Endothelial cell of umbilical vein (primary cell): Measurements from ENCODE around the gene CHST11. TPM values are rescaled to one million over a fixed set of nuclear protein-coding genes. Genes with fewer than 3 reads are reported as not detected.

ENCODE experiments used
- BruUV-seq: library from RNA; stranded (reverse); fragments of 400-500 nt; replicated peaks from 2 replicates; lab custom pipeline; 2021; lab: Mats Ljungman, UMichigan
- CTCF ChIA-PET: fragments of 300-600, 350-600 bp; sonication (Branson Sonifier 250); formaldehyde crosslinking; loops from one replicate; lab custom pipeline; 2021; ENCODE audit warnings: antibody characterized with exemption, inconsistent platforms; lab: Charles Lee
- POLR2A ChIA-PET: fragments of 300-600, 350-600 bp; sonication (Branson Sonifier 250); formaldehyde crosslinking; loops from one replicate; lab custom pipeline; 2021; ENCODE audit warnings: antibody characterized with exemption, inconsistent platforms; lab: Charles Lee
- DNase-seq: peaks from one replicate; pipeline ENCODE4 v3.0.0-alpha.2; 2011; ENCODE audit warnings: low read depth, low spot score
- FAIRE-seq: peaks from 2 replicates; lab custom pipeline; 2011; peaks lifted over from hg19 to GRCh38; lab: Jason Lieb, UNC
- H2AFZ ChIP-seq: 2 replicates; pipeline ENCODE4 v1.6.0; 2012; ENCODE audit warnings: low read depth, low read length, control low read depth, inconsistent platforms
- H3K27ac ChIP-seq: 2 replicates; pipeline ENCODE4 v1.5.1; 2011; ENCODE audit warnings: low read depth, mild to moderate bottlenecking, control low read depth, low read length, moderate library complexity; ENCODE audit not compliant: insufficient read depth
- H3K27me3 ChIP-seq, 2 experiments: 2 replicates each; pipeline versions ENCODE4 v1.6.0 to v1.6.1; 2011; ENCODE audit warnings: low read length in 2 of 2, mixed read lengths in 1 of 2; ENCODE audit not compliant: control insufficient read depth in 2 of 2, insufficient read depth in 2 of 2
- H3K36me3 ChIP-seq, 2 experiments: 2 replicates in 1 of 2; 3 replicates in 1 of 2; pipeline ENCODE4 v1.5.1; 2011; ENCODE audit warnings: low read length in 2 of 2, mild to moderate bottlenecking in 1 of 2, moderate library complexity in 1 of 2; ENCODE audit not compliant: control insufficient read depth in 2 of 2, insufficient read depth in 2 of 2; ENCODE audit errors: extremely low read depth in 1 of 2
- H3K4me1 ChIP-seq: 3 replicates; pipeline ENCODE4 v1.5.1; 2011; ENCODE audit warnings: mild to moderate bottlenecking, low read length; ENCODE audit not compliant: control insufficient read depth, insufficient read depth; ENCODE audit errors: extremely low read depth
- H3K4me2 ChIP-seq: 2 replicates; pipeline ENCODE4 v1.6.1; 2011; ENCODE audit warnings: low read length, control low read depth, mixed read lengths; ENCODE audit not compliant: insufficient read depth
- H3K4me3 ChIP-seq, 3 experiments: fragments of 200-600 bp in 1 of 3; sonication (generic), shearing (Covaris generic) in 1 of 3; replicated peaks in 1 of 3; 2 replicates each; pipeline ENCODE4 v1.5.1; 2011 to 2016; ENCODE audit warnings: control low read depth in 3 of 3, low read length in 3 of 3, mild to moderate bottlenecking in 2 of 3, inconsistent platforms in 1 of 3, low read depth in 1 of 3, moderate library complexity in 1 of 3; ENCODE audit not compliant: insufficient read depth in 1 of 3
- H3K79me2 ChIP-seq: 2 replicates; pipeline ENCODE4 v1.6.0; 2012; ENCODE audit warnings: low read length, inconsistent platforms; ENCODE audit not compliant: control insufficient read depth, insufficient read depth
- H3K9ac ChIP-seq: replicated peaks from 2 replicates; pipeline ENCODE3; 2011; ENCODE audit warnings: low read length, control low read depth; ENCODE audit not compliant: insufficient read depth; ENCODE audit errors: extremely low read depth
- H3K9me1 ChIP-seq: replicated peaks from 3 replicates; pipeline ENCODE4 v1.6.0; 2011; ENCODE audit warnings: mild to moderate bottlenecking, low read length; ENCODE audit not compliant: control insufficient read depth, insufficient read depth; ENCODE audit errors: extremely low read depth
- H3K9me3 ChIP-seq: replicated peaks from 2 replicates; pipeline ENCODE4 v1.5.1; 2012; ENCODE audit warnings: low read length, inconsistent platforms; ENCODE audit not compliant: control insufficient read depth, insufficient read depth
- H4K20me1 ChIP-seq: replicated peaks from 2 replicates; pipeline ENCODE3; 2011; ENCODE audit warnings: mild to moderate bottlenecking, low read length; ENCODE audit not compliant: control insufficient read depth, insufficient read depth; ENCODE audit errors: extremely low read depth
- CTCF ChIP-seq, 2 donors: IDR thresholded peaks; 1 replicate in 1 of 2; 2 replicates in 1 of 2; pipeline ENCODE4 v1.5.1; 2011; ENCODE audit warnings: low read length in 2 of 2, mild to moderate bottlenecking in 2 of 2, moderate library complexity in 2 of 2, control low read depth in 1 of 2, inconsistent platforms in 1 of 2, low read depth in 1 of 2; ENCODE audit not compliant: insufficient read depth in 1 of 2; ENCODE audit errors: extremely low read depth in 1 of 2
- EZH2 ChIP-seq: IDR thresholded peaks from 2 replicates; pipeline ENCODE4 v1.6.1; 2012; ENCODE audit warnings: borderline replicate concordance, low read depth, mild to moderate bottlenecking, moderate library complexity, low read length, inconsistent platforms; ENCODE audit not compliant: severe bottlenecking
- FOS ChIP-seq: IDR thresholded peaks from 2 replicates; pipeline ENCODE4 v1.6.1; 2011; ENCODE audit warnings: mild to moderate bottlenecking, low read length, moderate library complexity, borderline replicate concordance; ENCODE audit not compliant: insufficient read depth
- GATA2 ChIP-seq: IDR thresholded peaks from 2 replicates; pipeline ENCODE4 v1.7.0; 2011; ENCODE audit warnings: low read depth, mild to moderate bottlenecking, moderate library complexity, mixed read lengths, low read length; ENCODE audit not compliant: insufficient read length, insufficient read depth
- JUN ChIP-seq: IDR thresholded peaks from 2 replicates; pipeline ENCODE4 v1.6.1; 2011; ENCODE audit warnings: borderline replicate concordance, low read depth; ENCODE audit not compliant: insufficient read length, insufficient read depth
- MAX ChIP-seq: IDR thresholded peaks from 2 replicates; pipeline ENCODE4 v1.6.1; 2011; ENCODE audit not compliant: insufficient read depth, insufficient read length
- MYC ChIP-seq: IDR thresholded peaks from one replicate; pipeline ENCODE4 v1.6.1; 2011; ENCODE audit warnings: mild to moderate bottlenecking, low read depth, low read length
- POLR2A ChIP-seq: IDR thresholded peaks from 2 replicates; pipeline ENCODE4 v1.6.1; 2012; ENCODE audit warnings: low read depth, mild to moderate bottlenecking, control low read depth, low read length
- POLR2AphosphoS5 ChIP-seq: IDR thresholded peaks from 2 replicates; pipeline ENCODE4 v1.6.1; 2012; ENCODE audit warnings: low read depth, mild to moderate bottlenecking, control low read depth, low read length, moderate library complexity; ENCODE audit not compliant: insufficient read depth
- dilution Hi-C: fragments of 300-500 bp; cut with MboI; formaldehyde crosslinking; loops from one replicate; pipeline ENCODE4 v1.15.0; 2019; ENCODE audit warnings: low sequenced_read_pairs; ENCODE audit not compliant: extremely low pct_ligation_motif_present
- intact Hi-C: fragments of 100-400 bp; cut with micrococcal nuclease; formaldehyde crosslinking; loops from one replicate; pipeline ENCODE4 v1.10.0; 2022
- polyA plus RNA-seq, 4 experiments: library from polyadenylated mRNA; depleted of rRNA in 3 of 4; stranded (reverse) in 3 of 4; unstranded in 1 of 4; fragments of >200 nt; gene quantifications; 2 replicates each; pipeline versions ENCODE4 v1.2.1 to v1.2.3, GENCODE V29; 2011 to 2012; ENCODE audit warnings: missing spikeins in 1 of 4
- total RNA-seq: library from RNA; stranded (reverse); gene quantifications from 2 replicates; pipeline ENCODE4 v1.2.3, GENCODE V29; 2021

CHST11 gene
- total and polyA plus RNA-seq, 2 donors (not counting 3 experiments of a cell fraction or from before 2014, with no cell fraction given): 19.7 to 20.9 TPM

DNA sequence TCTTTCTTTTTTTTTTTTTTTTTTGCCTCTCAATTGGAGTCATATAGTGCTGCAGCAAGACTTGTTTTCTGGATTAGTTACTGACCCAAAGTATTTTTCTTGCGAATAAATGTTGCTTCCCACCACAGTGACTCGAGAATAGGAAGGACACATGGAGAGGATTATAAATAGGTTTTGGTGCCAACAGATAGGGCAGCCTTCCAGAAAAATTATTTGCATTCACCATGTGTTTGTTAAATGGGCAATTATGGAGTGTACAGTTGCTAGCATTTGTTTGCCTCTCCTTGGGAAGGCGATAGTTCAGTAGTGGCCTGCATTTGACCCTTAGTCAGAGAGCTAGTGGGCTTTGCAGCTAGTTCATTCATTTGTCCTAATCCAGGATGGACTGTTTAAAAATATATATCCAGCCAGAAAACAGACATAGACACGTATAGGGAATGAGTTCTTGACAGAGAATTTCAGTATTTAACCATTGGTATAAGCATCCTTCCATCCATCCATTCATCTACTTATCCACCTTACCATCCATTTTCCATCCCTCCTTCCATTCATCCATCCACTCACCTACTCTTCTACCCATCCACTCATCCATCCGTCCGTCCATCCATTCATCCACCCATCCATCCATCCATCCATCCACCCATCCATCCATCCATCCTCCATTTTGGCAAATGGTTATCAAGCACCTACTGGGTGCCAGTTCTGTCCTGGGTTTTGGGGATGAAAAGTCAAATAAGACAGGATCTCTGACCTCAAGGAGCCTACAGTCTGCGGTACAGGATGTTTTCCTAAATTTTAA lies 67.5 kb downstream of the CHST11 start:
- Histone ChIP-seq H3K36me3 (no peaks in the 10 kb centered on the region), H3K27me3 (no peaks in the 10 kb centered on the region), H3K4me1 (peaks cover 18% of the 10 kb centered on the region), H3K9ac (no peak overlapping the region), H3K9me1 (no peaks in the 10 kb centered on the region), H4K20me1 (no peaks in the 10 kb centered on the region), H3K4me2 (no peak overlapping the region), H3K9me3 (no peaks in the 10 kb centered on the region), H3K27ac (no peak overlapping the region), H2AFZ (no peak overlapping the region), H3K79me2 (peaks cover 29% of the 10 kb centered on the region), H3K4me3 (no peak overlapping the region)
- BruUV-seq: no TSS peak
- intact Hi-C loops (no loop called here), dilution Hi-C loops (no loop called here)
- ChIA-PET CTCF (interaction anchor here (0.7 to 1.2 kb wide), 4 partner anchors 15 to 164 kb away, joined by 3 read pairs; no protein-coding TSS in a partner anchor), POLR2A (no interaction called here)
- peak; percentile 52 for DNase-seq
- FAIRE-seq: no peak
- TF ChIP-seq POLR2AphosphoS5: no peak
- TF ChIP-seq POLR2A: no peak
- no peak for TF ChIP-seq GATA2
- no peak for TF ChIP-seq MYC
- TF ChIP-seq MAX: no peak
- TF ChIP-seq CTCF (IDR thresholded peaks at IDR 0.05; ENCODE audit: extremely low read depth in 1 of 2, insufficient read depth in 1 of 2, low read depth in 1 of 2, low read length in 2 of 2): no peak
- no peak for TF ChIP-seq FOS
- TF ChIP-seq JUN: no peak
- no peak for TF ChIP-seq EZH2
